ENCODE data around the gene FGF14.

Gene FGF14

DNA sequence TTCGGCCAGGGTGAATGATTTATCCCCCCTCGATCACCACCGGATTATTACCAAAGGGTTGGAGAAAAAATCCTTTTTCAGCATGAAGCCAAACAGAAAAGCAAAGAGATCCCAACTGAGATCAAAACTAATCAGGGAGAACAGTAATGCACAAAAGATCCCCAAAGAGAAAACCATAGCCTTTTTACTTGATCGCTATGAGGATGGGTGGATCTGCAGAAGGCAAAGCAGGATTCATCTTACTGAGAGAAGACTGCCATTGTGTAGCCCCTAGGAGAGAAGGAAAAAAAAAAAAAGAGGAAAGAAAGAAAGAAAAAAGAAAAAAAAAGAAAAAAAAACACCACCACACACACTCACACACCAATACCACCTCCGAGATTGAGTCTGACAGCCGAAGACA is at the start of gene FGF14:
TSS of gene FGF14 (minus strand) at position 283 of the 400 bp plus-strand sequence.
- Mint-ChIP-seq H3K9me3 (no peaks in the 10 kb centered on the region), H3K36me3 (no peaks in the 10 kb centered on the region), H3K27ac (no peak within 1 kb of the TSS), H3K4me3 (peak within 1 kb of the TSS; percentile 71 to 73), H3K4me1 (peaks cover 16 to 27% of the 10 kb centered on the region in 2 donors), H3K27me3 (peaks cover 43 to 60% of the 10 kb centered on the region in 2 donors)
- DNase-seq (no peak), ATAC-seq (replicated peaks) (no peak)

GRCh38 chr13:102443249-102443648 is 41.4 kb upstream of the FGF14 start:
- Mint-ChIP-seq H3K27ac (no peak overlapping the region), H3K4me3 (no peak overlapping the region), H3K27me3 (peaks cover 7 to 8% of the 10 kb centered on the region in 2 donors), H3K36me3 (no peaks in the 10 kb centered on the region), H3K9me3 (peaks cover 6 to 7% of the 10 kb centered on the region in 2 donors), H3K4me1 (no peaks in the 10 kb centered on the region)
- DNase-seq (no peak), ATAC-seq (replicated peaks) (no peak)

DNA sequence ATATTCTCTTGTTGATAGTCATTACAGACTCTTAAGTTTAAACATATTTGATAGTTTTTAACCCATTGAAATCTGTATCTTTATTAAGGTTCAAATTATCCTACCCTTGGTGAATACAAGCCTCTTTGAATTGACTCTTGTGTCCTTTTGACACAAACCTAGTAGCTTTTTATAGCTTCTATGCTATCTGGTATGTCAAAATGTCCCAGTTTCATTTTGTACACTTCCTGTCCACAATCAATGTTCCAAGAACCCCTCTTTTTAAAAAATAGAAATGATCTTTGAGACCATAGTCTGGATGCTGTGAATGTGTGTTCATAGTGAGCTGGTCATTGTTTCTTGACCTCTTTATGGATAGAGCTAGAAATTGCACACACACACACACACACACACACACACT is 39.2 kb upstream of the FGF14 start:
- ATAC-seq (replicated peaks) (no peak), DNase-seq (no peak)
- Mint-ChIP-seq H3K27me3 (peaks cover 7 to 8% of the 10 kb centered on the region in 2 donors), H3K4me3 (no peak overlapping the region), H3K27ac (no peak overlapping the region), H3K9me3 (peaks cover 4 to 6% of the 10 kb centered on the region in 2 donors), H3K36me3 (no peaks in the 10 kb centered on the region), H3K4me1 (no peaks in the 10 kb centered on the region)

DNA sequence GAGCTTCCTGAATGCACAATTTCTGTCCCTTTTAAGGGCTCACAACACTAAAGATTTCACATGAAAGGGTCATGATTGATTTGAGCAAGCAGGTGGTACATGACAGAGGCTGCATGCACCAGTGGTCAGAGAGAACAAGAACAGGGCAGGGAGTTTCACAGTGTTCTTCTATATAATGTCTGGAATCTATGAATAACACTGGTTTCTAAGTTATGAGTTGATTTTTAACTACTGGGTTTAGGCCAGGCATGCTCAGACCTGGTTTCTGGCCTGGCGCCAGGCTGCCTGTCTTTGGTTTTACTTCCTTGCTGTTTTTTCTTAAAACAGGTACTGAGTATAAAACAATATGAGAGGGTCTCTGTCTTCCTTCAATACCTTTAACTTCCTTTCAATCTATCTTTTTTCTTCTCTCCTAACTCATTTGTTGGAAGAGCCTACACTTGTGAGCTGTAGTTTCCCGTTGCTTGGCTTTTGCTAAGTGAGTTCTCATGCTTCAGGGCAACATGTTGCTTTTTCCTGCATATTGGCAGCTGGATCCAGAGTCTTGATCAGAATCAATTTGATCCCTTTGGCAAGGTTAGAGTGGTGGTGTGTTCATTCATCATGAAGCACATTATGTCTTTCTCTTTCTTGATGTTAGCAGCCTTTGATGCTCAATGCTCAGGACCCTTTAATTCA is 38.5 kb upstream of the FGF14 start:
- Mint-ChIP-seq H3K4me1 (no peaks in the 10 kb centered on the region), H3K36me3 (no peaks in the 10 kb centered on the region), H3K4me3 (no peak overlapping the region), H3K27ac (no peak overlapping the region), H3K9me3 (peaks cover 5 to 6% of the 10 kb centered on the region in 2 donors), H3K27me3 (peaks cover 7 to 8% of the 10 kb centered on the region in 2 donors)
- peak; percentile 4 for DNase-seq
- ATAC-seq (replicated peaks): peak; percentile 39 to 43

GRCh38 chr13:102422690-102423089 is 20.8 kb upstream of the FGF14 start:
- no peak overlapping the region for H3K4me3 Mint-ChIP-seq
- peaks cover 0 to 7% of the 10 kb centered on the region in 2 donors for H3K27me3 Mint-ChIP-seq
- peaks cover 0 to 2% of the 10 kb centered on the region in 2 donors for H3K36me3 Mint-ChIP-seq
- H3K27ac Mint-ChIP-seq: no peak overlapping the region
- ATAC-seq (replicated peaks): no peak
- H3K4me1 Mint-ChIP-seq: no peaks in the 10 kb centered on the region
- no peak for DNase-seq
- H3K9me3 Mint-ChIP-seq: peaks cover 16% of the 10 kb centered on the region in 2 donors

GRCh38 chr13:102405499-102406100 is 3.8 kb upstream of the FGF14 start:
- Mint-ChIP-seq H3K27me3 (peaks cover 45 to 51% of the 10 kb centered on the region in 2 donors), H3K4me3 (no peak overlapping the region), H3K36me3 (no peaks in the 10 kb centered on the region), H3K9me3 (no peaks in the 10 kb centered on the region), H3K27ac (no peak overlapping the region), H3K4me1 (peaks cover 14 to 19% of the 10 kb centered on the region in 2 donors)
- DNase-seq: no peak
- no peak for ATAC-seq (replicated peaks)

DNA sequence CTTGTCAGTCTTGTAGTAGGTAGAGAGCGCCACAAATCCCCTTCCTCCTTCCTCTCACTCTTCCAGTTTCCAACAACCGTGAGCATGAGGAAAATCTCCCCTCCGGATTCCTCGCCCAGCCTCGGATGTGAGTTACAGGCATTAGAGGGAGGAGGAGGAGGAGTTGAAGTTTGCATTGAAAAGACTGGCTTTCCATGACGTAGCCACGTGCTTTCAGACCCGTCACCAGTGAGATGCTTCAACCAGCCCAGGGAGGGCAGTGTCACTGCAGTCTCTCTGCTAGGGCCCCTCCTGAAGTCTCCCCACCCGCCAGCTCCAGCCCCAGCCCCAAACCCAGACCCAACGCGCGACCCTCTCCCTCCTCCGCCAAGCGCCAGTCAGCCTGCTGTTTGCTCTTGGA is 442 bp upstream of the FGF14 start:
- Mint-ChIP-seq H3K4me1 (peaks cover 16 to 27% of the 10 kb centered on the region in 2 donors), H3K27ac (no peak overlapping the region), H3K27me3 (peaks cover 43 to 58% of the 10 kb centered on the region in 2 donors), H3K9me3 (no peaks in the 10 kb centered on the region), H3K36me3 (no peaks in the 10 kb centered on the region), H3K4me3 (peak overlapping the region; percentile 69 to 71)
- ATAC-seq (replicated peaks) (peak; percentile 71 to 72), DNase-seq (no peak)

- H3K27ac Mint-ChIP-seq: no peak overlapping the region
- H3K27me3 Mint-ChIP-seq: peaks cover 43 to 62% of the 10 kb centered on the region in 2 donors
- peaks cover 16 to 27% of the 10 kb centered on the region in 2 donors for H3K4me1 Mint-ChIP-seq
- H3K4me3 Mint-ChIP-seq: no peak overlapping the region
- no peak for DNase-seq
- H3K9me3 Mint-ChIP-seq: no peaks in the 10 kb centered on the region
- ATAC-seq (replicated peaks): no peak
- H3K36me3 Mint-ChIP-seq: no peaks in the 10 kb centered on the region
Observed at GRCh38 chr13:102401265-102401664, 583 bp downstream of the FGF14 start.

- Mint-ChIP-seq H3K4me3 (peak overlapping the region; percentile 67 to 73), H3K27ac (no peak overlapping the region), H3K27me3 (peaks cover 43 to 60% of the 10 kb centered on the region in 2 donors), H3K4me1 (peaks cover 16 to 27% of the 10 kb centered on the region in 2 donors), H3K36me3 (no peaks in the 10 kb centered on the region), H3K9me3 (no peaks in the 10 kb centered on the region)
- DNase-seq (no peak), ATAC-seq (replicated peaks) (no peak)
Observed at GRCh38 chr13:102400675-102401145, 1.1 kb downstream of the FGF14 start.

- no peaks in the 10 kb centered on the region for H3K9me3 Mint-ChIP-seq
- ATAC-seq (replicated peaks): peak; percentile 48 to 51
- H3K27ac Mint-ChIP-seq: no peak overlapping the region
Observed at GRCh38 chr13:102399791-102400674, 1.8 kb downstream of the FGF14 start.

GRCh38 chr13:102395939-102396338 is 5.9 kb downstream of the FGF14 start:
- Mint-ChIP-seq H3K4me1 (peaks cover 10 to 23% of the 10 kb centered on the region in 2 donors), H3K27me3 (peaks cover 18 to 40% of the 10 kb centered on the region in 2 donors), H3K4me3 (no peak overlapping the region), H3K27ac (no peak overlapping the region), H3K9me3 (no peaks in the 10 kb centered on the region), H3K36me3 (no peaks in the 10 kb centered on the region)
- ATAC-seq (replicated peaks): no peak
- no peak for DNase-seq

More at GRCh38 chr13:102399791-102400674, 1.8 kb downstream of the FGF14 start:
- Mint-ChIP-seq H3K4me1 (peaks cover 16 to 30% of the 10 kb centered on the region in 2 donors), H3K36me3 (no peaks in the 10 kb centered on the region), H3K4me3 (peak overlapping the region; percentile 67 to 73), H3K27me3 (peaks cover 39 to 57% of the 10 kb centered on the region in 2 donors)
- no peak for DNase-seq

- peaks cover 7 to 15% of the 10 kb centered on the region in 2 donors for H3K4me1 Mint-ChIP-seq
- H3K27me3 Mint-ChIP-seq: peaks cover 13 to 32% of the 10 kb centered on the region in 2 donors
- peak overlapping the region; percentile 95 for H3K27ac Mint-ChIP-seq
- ATAC-seq (replicated peaks): no peak
- H3K4me3 Mint-ChIP-seq: peak overlapping the region; percentile 85 to 92
- no peak for DNase-seq
- H3K9me3 Mint-ChIP-seq: no peaks in the 10 kb centered on the region
- H3K36me3 Mint-ChIP-seq: no peaks in the 10 kb centered on the region
Observed at GRCh38 chr13:102395174-102395573, 6.7 kb downstream of the FGF14 start.

GRCh38 chr13:102394158-102395053 is 7.4 kb downstream of the FGF14 start:
- H3K4me3 Mint-ChIP-seq: peak overlapping the region; percentile 85 to 92
- peaks cover 10 to 25% of the 10 kb centered on the region in 2 donors for H3K27me3 Mint-ChIP-seq
- H3K4me1 Mint-ChIP-seq: peaks cover 5 to 12% of the 10 kb centered on the region in 2 donors
- H3K36me3 Mint-ChIP-seq: no peaks in the 10 kb centered on the region
- no peaks in the 10 kb centered on the region for H3K9me3 Mint-ChIP-seq
- H3K27ac Mint-ChIP-seq: peak overlapping the region; percentile 95
- peak; percentile 94 for ATAC-seq (replicated peaks)
- peak; percentile 94 for DNase-seq
